HG03520 (cell line): ENCODE data around the gene PDCD1LG2.

ENCODE experiments used
- ATAC-seq: cut with Tn5 transposase; IDR thresholded peaks from one replicate; pipeline ENCODE4 v1.9.1; 2021; ENCODE audit warnings: mild to moderate bottlenecking, moderate library complexity; ENCODE audit not compliant: unreplicated experiment

The PDCD1LG2 gene

GRCh38 chr9:5608298-5609225 is 98.2 kb downstream of the PDCD1LG2 start:
- ATAC-seq, result peak; percentile 52

- ATAC-seq, result no peak
These were observed 98.9 kb downstream of the PDCD1LG2 start for GRCh38 chr9:5609226-5609596.

GRCh38 chr9:5610491-5610890 is 100.2 kb downstream of the PDCD1LG2 start:
- ATAC-seq, result no peak

GRCh38 chr9:5611321-5612184 is 101.2 kb downstream of the PDCD1LG2 start:
- ATAC-seq, result no peak

- ATAC-seq, result no peak
These were observed 101.8 kb downstream of the PDCD1LG2 start for GRCh38 chr9:5612185-5612530.

- ATAC-seq, result no peak
These were observed 103.9 kb downstream of the PDCD1LG2 start for GRCh38 chr9:5614192-5614591.

GRCh38 chr9:5614985-5615384 is 104.7 kb downstream of the PDCD1LG2 start:
- ATAC-seq, result no peak

GRCh38 chr9:5617749-5618148 is 107.4 kb downstream of the PDCD1LG2 start:
- peak; percentile 92 for ATAC-seq

- no peak for ATAC-seq
These were observed 110.2 kb downstream of the PDCD1LG2 start for GRCh38 chr9:5620494-5620893.
